HepG2 (cell line): ENCODE results near the gene BTBD19. TPM values are rescaled to one million over a fixed set of nuclear protein-coding genes. Genes with fewer than 3 reads are reported as not detected.
A peak's percentile ranks its signal among the peaks of the same experiment; 100 is the strongest.

Experiments used
- BHLHE40 ChIP-seq: IDR thresholded peaks from 2 replicates; pipeline ENCODE4 v1.6.1; 2011; ENCODE audit warnings: low read length, improper control_type of control experiment
- ISX ChIP-seq: sonication (generic); formaldehyde crosslinking; conservative IDR thresholded peaks from 2 replicates; pipeline ENCODE4 v1.5.0; 2020; ENCODE audit warnings: missing genetic modification reagents
- KLF13 ChIP-seq: sonication (generic); formaldehyde crosslinking; IDR thresholded peaks from 2 replicates; pipeline ENCODE4 v1.4.0; 2020; ENCODE audit warnings: mild to moderate bottlenecking, missing genetic modification reagents
- NFAT5 ChIP-seq: sonication (generic); formaldehyde crosslinking; IDR thresholded peaks from 2 replicates; pipeline ENCODE4 v1.4.0; 2020; ENCODE audit warnings: missing genetic modification reagents
- PRDM10 ChIP-seq: sonication (generic); formaldehyde crosslinking; IDR thresholded peaks from 2 replicates; pipeline ENCODE4 v1.4.0; 2020; ENCODE audit warnings: low read depth, missing genetic modification reagents
- RARA ChIP-seq: IDR thresholded peaks from 2 replicates; pipeline ENCODE4 v1.6.1; 2016; ENCODE audit warnings: missing genetic modification reagents, missing compliant biosample characterization
- SETDB1 ChIP-seq: sonication (generic); formaldehyde crosslinking; IDR thresholded peaks from 2 replicates; pipeline ENCODE4 v1.5.1; 2020; ENCODE audit warnings: missing genetic modification reagents, mild to moderate bottlenecking, borderline replicate concordance
- TBX2 ChIP-seq: sonication (generic); formaldehyde crosslinking; IDR thresholded peaks from 2 replicates; pipeline ENCODE4 v1.5.0; 2020; ENCODE audit warnings: missing genetic modification reagents, mild to moderate bottlenecking, borderline replicate concordance
- TERF1 ChIP-seq: sonication (generic); formaldehyde crosslinking; IDR thresholded peaks from 2 replicates; pipeline ENCODE4 v1.8.0; 2022; ENCODE audit warnings: mild to moderate bottlenecking, missing genetic modification reagents, moderate library complexity
- TOE1 ChIP-seq: sonication (generic); formaldehyde crosslinking; IDR thresholded peaks from 2 replicates; pipeline ENCODE4 v1.4.0; 2020; ENCODE audit warnings: mild to moderate bottlenecking, missing genetic modification reagents
- ZFP41 ChIP-seq: sonication (generic); formaldehyde crosslinking; IDR thresholded peaks from 2 replicates; pipeline ENCODE4 v1.4.0; 2020; ENCODE audit warnings: mild to moderate bottlenecking, missing genetic modification reagents, borderline replicate concordance
- ZNF143 ChIP-seq: sonication (generic); formaldehyde crosslinking; IDR thresholded peaks from 2 replicates; pipeline ENCODE4 v1.4.0; 2020; ENCODE audit warnings: missing genetic modification reagents
- ZNF232 ChIP-seq: sonication (generic); formaldehyde crosslinking; IDR thresholded peaks from 2 replicates; pipeline ENCODE4 v1.4.0; 2020; ENCODE audit warnings: missing genetic modification reagents, borderline replicate concordance
- ZNF3 ChIP-seq: IDR thresholded peaks from 2 replicates; pipeline ENCODE4 v1.7.0; 2017; ENCODE audit warnings: inconsistent platforms
- ZNF337 ChIP-seq: sonication (generic); formaldehyde crosslinking; IDR thresholded peaks from 2 replicates; pipeline ENCODE4 v1.5.1; 2020; ENCODE audit warnings: missing genetic modification reagents, low read depth, mild to moderate bottlenecking, borderline replicate concordance
- ZNF589 ChIP-seq: sonication (generic); formaldehyde crosslinking; conservative IDR thresholded peaks from 2 replicates; pipeline ENCODE4 v1.8.0; 2022; ENCODE audit warnings: mild to moderate bottlenecking, moderate library complexity, missing genetic modification reagents
- ZNF724P ChIP-seq: sonication (generic); formaldehyde crosslinking; IDR thresholded peaks from 2 replicates; pipeline ENCODE4 v1.8.0; 2022; ENCODE audit warnings: missing genetic modification reagents, borderline replicate concordance
- ZNF775 ChIP-seq: sonication (generic); formaldehyde crosslinking; IDR thresholded peaks from 2 replicates; pipeline ENCODE4 v1.4.0; 2020; ENCODE audit warnings: missing genetic modification reagents, mild to moderate bottlenecking, moderate library complexity, borderline replicate concordance
- ZNF841 ChIP-seq: sonication (generic); formaldehyde crosslinking; IDR thresholded peaks from 2 replicates; pipeline ENCODE4 v1.8.1; 2023; ENCODE audit warnings: missing genetic modification reagents, borderline replicate concordance
- polyA plus RNA-seq, 8 experiments: library from polyadenylated mRNA; depleted of rRNA in 3 of 8; stranded (reverse) in 7 of 8; unstranded in 1 of 8; fragments of >200 nt; fragmentation: Illumina TruSeq in 4 of 8; extraction: Trizol in 4 of 8; gene quantifications; 2 replicates each; pipeline versions ENCODE4 v1.2.1 to v1.2.3, GENCODE V29; 2011 to 2016; ENCODE audit warnings: low read depth in 4 of 8, missing spikeins in 1 of 8, mixed read lengths in 1 of 8; ENCODE audit not compliant: insufficient read depth in 1 of 8
- total RNA-seq, 5 experiments: library from RNA; depleted of rRNA; stranded (reverse); fragments of >200 nt; fragmentation: Illumina TruSeq; extraction: Trizol; gene quantifications; 2 replicates each; pipeline ENCODE4 v1.2.3, GENCODE V29; 2016; ENCODE audit warnings: low read depth in 1 of 5

Gene BTBD19
- total and polyA plus RNA-seq, 2 of the 13 experiments (the other 11 are each of a cell fraction or from before 2014, with no cell fraction given): 2.7 to 6.7 TPM

GRCh38 chr1:44819608-44820327 is 11.4 kb downstream of the BTBD19 start (continued):
- TF ChIP-seq TERF1: no peak
- TF ChIP-seq PRDM10 (CRISPR knock-in tag): peak; percentile 54
- no peak for TF ChIP-seq ZNF3 (CRISPR knock-in tag)
- TF ChIP-seq KLF13: no peak; the same call in 1 of the 2 replicates
- peak; percentile 3; the same call in 1 of the 2 replicates for TF ChIP-seq BHLHE40
- peak; percentile 97 for TF ChIP-seq ZNF143 (CRISPR knock-in tag)
- no peak for TF ChIP-seq ISX (CRISPR knock-in tag)
- TF ChIP-seq ZNF775 (CRISPR knock-in tag): peak; percentile 56; the same call in 1 of the 2 replicates
- peak; percentile 55; the same call in 1 of the 2 replicates for TF ChIP-seq ZNF724P (CRISPR knock-in tag)
- no peak for TF ChIP-seq NFAT5
- peak; percentile 26 for TF ChIP-seq TBX2 (CRISPR knock-in tag)
- TF ChIP-seq ZNF337 (CRISPR knock-in tag): no peak; the same call in 1 of the 2 replicates
- peak; percentile 98 for TF ChIP-seq TOE1 (CRISPR knock-in tag)
- peak; percentile 76; the same call in 1 of the 2 replicates for TF ChIP-seq ZFP41
- peak; percentile 81 for TF ChIP-seq ZNF589 (CRISPR knock-in tag)
- TF ChIP-seq SETDB1 (CRISPR knock-in tag): no peak
- 0 out of 2 replicates have a peak, but pooled peaks have one; percentile 6 for TF ChIP-seq RARA (CRISPR knock-in tag)
- TF ChIP-seq ZNF232 (CRISPR knock-in tag): no peak
- TF ChIP-seq ZNF841: 0 out of 2 replicates have a peak, but pooled peaks have one; percentile 54
